ENCODE results near the gene HSP90AB1.

Gene HSP90AB1

DNA sequence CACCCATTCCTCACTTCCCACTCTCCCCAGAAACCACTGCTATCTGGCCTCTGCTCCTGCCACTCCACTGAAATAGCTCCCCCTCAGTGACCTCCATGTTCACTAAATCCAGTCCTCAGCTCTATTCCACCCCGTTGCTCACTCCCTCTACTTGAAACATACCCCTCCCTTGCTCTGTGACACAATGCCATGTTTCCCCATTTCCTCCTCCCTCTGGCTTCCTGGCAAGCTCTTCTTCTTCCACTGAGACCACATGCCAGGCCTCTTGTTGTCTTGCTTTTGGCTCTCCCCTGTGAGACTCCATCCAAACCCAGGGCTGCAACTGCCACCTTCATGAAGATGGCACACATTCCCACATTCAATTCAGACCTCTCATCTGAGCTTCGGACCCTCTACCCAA is 37.2 kb downstream of the HSP90AB1 start:
- no peak for TF ChIP-seq ZFX (IDR thresholded peaks at IDR 0.05)
- TF ChIP-seq, protein P1, sequence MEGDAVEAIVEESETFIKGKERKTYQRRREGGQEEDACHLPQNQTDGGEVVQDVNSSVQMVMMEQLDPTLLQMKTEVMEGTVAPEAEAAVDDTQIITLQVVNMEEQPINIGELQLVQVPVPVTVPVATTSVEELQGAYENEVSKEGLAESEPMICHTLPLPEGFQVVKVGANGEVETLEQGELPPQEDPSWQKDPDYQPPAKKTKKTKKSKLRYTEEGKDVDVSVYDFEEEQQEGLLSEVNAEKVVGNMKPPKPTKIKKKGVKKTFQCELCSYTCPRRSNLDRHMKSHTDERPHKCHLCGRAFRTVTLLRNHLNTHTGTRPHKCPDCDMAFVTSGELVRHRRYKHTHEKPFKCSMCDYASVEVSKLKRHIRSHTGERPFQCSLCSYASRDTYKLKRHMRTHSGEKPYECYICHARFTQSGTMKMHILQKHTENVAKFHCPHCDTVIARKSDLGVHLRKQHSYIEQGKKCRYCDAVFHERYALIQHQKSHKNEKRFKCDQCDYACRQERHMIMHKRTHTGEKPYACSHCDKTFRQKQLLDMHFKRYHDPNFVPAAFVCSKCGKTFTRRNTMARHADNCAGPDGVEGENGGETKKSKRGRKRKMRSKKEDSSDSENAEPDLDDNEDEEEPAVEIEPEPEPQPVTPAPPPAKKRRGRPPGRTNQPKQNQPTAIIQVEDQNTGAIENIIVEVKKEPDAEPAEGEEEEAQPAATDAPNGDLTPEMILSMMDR (conservative IDR thresholded peaks at IDR 0.05), result no peak
- no peak overlapping the region for H3K27ac ChIP-seq

DNA sequence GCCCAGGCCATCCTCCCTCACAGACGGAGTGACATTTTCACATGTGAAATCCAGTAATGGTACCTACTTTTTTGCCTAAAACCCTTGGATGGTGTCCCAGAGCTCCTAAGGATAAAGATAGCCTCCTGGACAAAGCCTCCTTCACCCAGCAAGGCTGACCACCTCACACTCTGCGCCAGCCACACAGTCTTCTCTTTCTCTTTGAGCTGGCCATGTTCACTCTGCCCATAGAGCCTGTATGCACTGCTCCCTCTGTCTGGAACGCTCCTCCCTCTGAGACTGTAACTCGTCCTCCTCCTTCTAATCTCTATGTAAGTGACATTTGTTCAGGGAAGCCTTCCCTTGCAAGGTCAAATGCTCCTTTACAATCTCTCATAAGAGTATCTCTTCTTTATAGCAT is 38.0 kb downstream of the HSP90AB1 start:
- TF ChIP-seq, protein P1 (conservative IDR thresholded peaks at IDR 0.05), result no peak
- no peak for TF ChIP-seq ZFX (IDR thresholded peaks at IDR 0.05)
- no peak overlapping the region for H3K27ac ChIP-seq

GRCh38 chr6:44285552-44286284 is 38.8 kb downstream of the HSP90AB1 start:
- TF ChIP-seq ZFX (IDR thresholded peaks at IDR 0.05), result no peak
- TF ChIP-seq, protein P1 (conservative IDR thresholded peaks at IDR 0.05), result no peak
- H3K27ac ChIP-seq, result no peak overlapping the region

- TF ChIP-seq, protein P1 (conservative IDR thresholded peaks at IDR 0.05), result no peak
- no peak for TF ChIP-seq ZFX (IDR thresholded peaks at IDR 0.05)
- H3K27ac ChIP-seq, result no peak overlapping the region
Measured at GRCh38 chr6:44286285-44286565, 39.3 kb downstream of the HSP90AB1 start.

- no peak for TF ChIP-seq ZFX (IDR thresholded peaks at IDR 0.05)
- TF ChIP-seq, protein P1 (conservative IDR thresholded peaks at IDR 0.05), result no peak
- H3K27ac ChIP-seq, result no peak overlapping the region
Measured at GRCh38 chr6:44286747-44287146, 39.8 kb downstream of the HSP90AB1 start.

- H3K27ac ChIP-seq, result no peak overlapping the region
- TF ChIP-seq, protein P1 (conservative IDR thresholded peaks at IDR 0.05), result no peak
- no peak for TF ChIP-seq ZFX (IDR thresholded peaks at IDR 0.05)
Measured at GRCh38 chr6:44289726-44290260, 42.9 kb downstream of the HSP90AB1 start.

GRCh38 chr6:44291841-44292240 is 44.9 kb downstream of the HSP90AB1 start:
- no peak overlapping the region for H3K27ac ChIP-seq
- TF ChIP-seq ZFX (IDR thresholded peaks at IDR 0.05), result no peak
- TF ChIP-seq, protein P1 (conservative IDR thresholded peaks at IDR 0.05), result no peak
